ENCODE data around the gene GAP43. TPM values are rescaled to one million over a fixed set of nuclear protein-coding genes. Genes with fewer than 3 reads are reported as not detected.
A peak's percentile ranks its signal among the peaks of the same experiment; 100 is the strongest.

Gene GAP43
- total RNA-seq, 1 experiment from 2014 or later = 31.6 TPM

DNA sequence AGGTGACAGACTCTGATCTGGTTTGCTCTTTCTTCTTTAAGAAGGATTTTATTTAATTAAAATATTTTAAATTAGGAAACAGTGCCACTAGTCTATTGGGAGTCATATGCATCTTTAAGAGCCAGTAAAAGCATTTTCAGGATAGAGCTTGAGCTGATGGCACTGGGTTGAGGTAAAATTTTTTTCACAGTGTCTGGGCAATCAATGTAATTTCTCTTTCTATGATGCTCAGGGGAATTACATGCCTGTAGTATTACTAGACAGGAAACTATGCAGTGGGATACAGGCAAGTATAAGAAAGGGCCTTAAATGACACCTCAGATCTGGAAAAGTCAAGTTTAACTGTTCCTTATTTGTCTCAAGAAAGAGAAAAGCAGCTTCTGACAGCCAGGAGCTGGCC is 76.4 kb downstream of the GAP43 start:
- TF ChIP-seq CTCF (conservative IDR thresholded peaks at IDR 0.05; ENCODE audit: low read depth, low read length) = no peak
- no peak for TF ChIP-seq EZH2 (IDR thresholded peaks at IDR 0.05; ENCODE audit: borderline replicate concordance, low read depth, low read length, poor library complexity, severe bottlenecking)
- Histone ChIP-seq H3K4me1 (ENCODE audit: insufficient read depth, low read length, poor library complexity, severe bottlenecking) (peaks cover 26% of the 10 kb centered on the region), H3K27me3 (replicated peaks; ENCODE audit: insufficient read depth, low read depth, low read length, poor library complexity) (no peaks in the 10 kb centered on the region), H3K4me3 (ENCODE audit: low read depth, low read length, poor library complexity, severe bottlenecking) (no peak overlapping the region), H3K9me3 (ENCODE audit: low read depth, low read length, poor library complexity, severe bottlenecking) (peaks cover 11% of the 10 kb centered on the region), H3K36me3 (ENCODE audit: insufficient read depth, low read length, poor library complexity, severe bottlenecking) (no peaks in the 10 kb centered on the region), H3K27ac (ENCODE audit: low read depth, low read length, poor library complexity, severe bottlenecking) (no peak overlapping the region)
- BruUV-seq (replicated peaks) = no TSS peak
- ChIA-PET CTCF (interaction anchor here (0.6 kb wide), 1 partner anchor 1329 kb away, joined by 3 read pairs; no protein-coding TSS in a partner anchor), POLR2A (ENCODE audit: low non-redundant PET) (interaction anchor here (0.6 to 0.7 kb wide), 2 partner anchors 84 to 100 kb away, joined by 3 to 5 read pairs; no protein-coding TSS in a partner anchor)
- intact Hi-C loops (cut with micrococcal nuclease; ENCODE audit: unreplicated experiment) = no loop called here
- DNase-seq (ENCODE audit: low spot score) = peak; percentile 68

DNA sequence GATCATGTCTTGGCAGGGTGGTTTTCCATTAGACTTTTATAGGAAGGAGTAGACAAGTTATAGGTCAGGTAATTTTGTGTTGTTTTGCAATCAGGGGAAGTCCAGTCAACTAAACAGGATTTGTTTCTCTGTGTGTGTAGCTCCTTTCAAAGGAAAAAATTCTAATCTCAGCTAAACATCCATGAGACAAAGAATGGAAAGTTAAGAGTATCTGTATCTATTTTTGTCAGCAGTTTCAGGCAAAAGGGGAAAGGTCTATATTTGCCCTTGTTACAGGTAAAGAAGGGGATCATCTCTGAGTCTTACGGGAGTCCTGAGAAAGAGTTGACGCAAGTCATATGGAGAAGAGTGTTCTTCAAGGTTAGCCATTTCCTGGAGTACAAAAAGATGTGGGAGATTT is 79.3 kb downstream of the GAP43 start:
- no TSS peak for BruUV-seq (replicated peaks)
- Histone ChIP-seq H3K27ac (ENCODE audit: low read depth, low read length, poor library complexity, severe bottlenecking) (no peak overlapping the region), H3K9me3 (ENCODE audit: low read depth, low read length, poor library complexity, severe bottlenecking) (peaks cover 11% of the 10 kb centered on the region), H3K4me1 (ENCODE audit: insufficient read depth, low read length, poor library complexity, severe bottlenecking) (peaks cover 26% of the 10 kb centered on the region), H3K36me3 (ENCODE audit: insufficient read depth, low read length, poor library complexity, severe bottlenecking) (no peaks in the 10 kb centered on the region), H3K4me3 (ENCODE audit: low read depth, low read length, poor library complexity, severe bottlenecking) (no peak overlapping the region), H3K27me3 (replicated peaks; ENCODE audit: insufficient read depth, low read depth, low read length, poor library complexity) (no peaks in the 10 kb centered on the region)
- TF ChIP-seq CTCF (conservative IDR thresholded peaks at IDR 0.05; ENCODE audit: low read depth, low read length) = no peak
- no peak for TF ChIP-seq EZH2 (IDR thresholded peaks at IDR 0.05; ENCODE audit: borderline replicate concordance, low read depth, low read length, poor library complexity, severe bottlenecking)
- intact Hi-C loops (cut with micrococcal nuclease; ENCODE audit: unreplicated experiment) = no loop called here
- POLR2A ChIA-PET (ENCODE audit: low non-redundant PET) = no interaction called here
- no peak for DNase-seq (ENCODE audit: low spot score)
- CTCF ChIA-PET = no interaction called here

DNA sequence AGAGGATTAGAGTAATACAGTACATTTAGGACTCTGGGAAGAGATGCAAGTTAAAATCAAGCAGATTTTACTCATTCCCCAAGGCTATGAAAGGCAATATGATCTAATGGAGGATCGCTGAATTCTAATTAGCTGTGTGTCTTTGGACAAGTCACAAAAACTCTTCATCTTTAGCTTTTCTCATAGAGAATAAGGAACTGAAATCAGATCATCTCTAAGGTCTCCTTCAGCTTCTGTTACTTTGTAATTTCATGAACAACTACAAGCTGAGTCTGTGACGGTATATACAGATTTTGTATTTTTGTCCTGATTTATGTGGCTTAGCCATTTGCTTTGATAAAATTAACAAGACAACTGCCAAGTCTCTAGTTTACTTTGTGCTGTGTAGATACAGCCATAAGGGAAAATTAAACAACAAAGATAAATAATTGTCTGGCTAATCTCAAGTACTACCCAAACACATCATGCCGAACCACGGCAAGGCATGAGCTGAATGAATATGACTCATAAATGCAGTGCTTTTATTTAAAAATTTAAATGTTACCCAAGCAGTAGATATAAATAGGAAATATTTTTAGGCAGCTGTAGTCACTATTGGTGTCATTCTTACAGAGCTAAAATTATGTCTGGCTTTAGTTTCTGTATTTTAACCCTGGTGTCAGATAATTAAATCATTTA is 81.5 kb downstream of the GAP43 start:
- POLR2A ChIA-PET (ENCODE audit: low non-redundant PET) = no interaction called here
- intact Hi-C loops (cut with micrococcal nuclease; ENCODE audit: unreplicated experiment) = no loop called here
- no peak overlapping the region for H3K27ac ChIP-seq (ENCODE audit: low read depth, low read length, poor library complexity, severe bottlenecking)
- CTCF ChIA-PET = no interaction called here
- no TSS peak for BruUV-seq (replicated peaks)
- H3K4me1 ChIP-seq (ENCODE audit: insufficient read depth, low read length, poor library complexity, severe bottlenecking) = peaks cover 13% of the 10 kb centered on the region
- H3K9me3 ChIP-seq (ENCODE audit: low read depth, low read length, poor library complexity, severe bottlenecking) = peaks cover 11% of the 10 kb centered on the region
- DNase-seq (ENCODE audit: low spot score) = no peak
- no peak for TF ChIP-seq CTCF (conservative IDR thresholded peaks at IDR 0.05; ENCODE audit: low read depth, low read length)
- TF ChIP-seq EZH2 (IDR thresholded peaks at IDR 0.05; ENCODE audit: borderline replicate concordance, low read depth, low read length, poor library complexity, severe bottlenecking) = no peak
- no peaks in the 10 kb centered on the region for H3K36me3 ChIP-seq (ENCODE audit: insufficient read depth, low read length, poor library complexity, severe bottlenecking)
- no peak overlapping the region for H3K4me3 ChIP-seq (ENCODE audit: low read depth, low read length, poor library complexity, severe bottlenecking)
- no peaks in the 10 kb centered on the region for H3K27me3 ChIP-seq (replicated peaks; ENCODE audit: insufficient read depth, low read depth, low read length, poor library complexity)

Measured in A673 (cell line).